ACC112 (cell line): Measurements from ENCODE around the gene GPBP1L1.

ENCODE experiments used
- H2AFZ ChIP-seq: fragments of 200-600 bp; sonication (generic); one replicate; pipeline ENCODE4 v1.6.0; 2017; ENCODE audit warnings: antibody characterized with exemption, low read length; ENCODE audit not compliant: unreplicated experiment
- H3K27ac ChIP-seq: fragments of 200-600 bp; sonication (generic); 2 replicates; pipeline ENCODE4 v1.5.1; 2014; ENCODE audit warnings: low read depth, mild to moderate bottlenecking, antibody characterized with exemption, low read length, moderate library complexity
- H3K27me3 ChIP-seq: fragments of 200-600 bp; sonication (generic); 2 replicates; pipeline ENCODE4 v1.6.1; 2014; ENCODE audit warnings: mild to moderate bottlenecking, antibody characterized with exemption, low read length, moderate library complexity, mixed read lengths; ENCODE audit not compliant: insufficient read depth
- H3K36me3 ChIP-seq: fragments of 200-600 bp; sonication (generic); 2 replicates; pipeline ENCODE4 v1.6.1; 2016; ENCODE audit warnings: mild to moderate bottlenecking, antibody characterized with exemption, low read length, moderate library complexity, mixed read lengths; ENCODE audit not compliant: insufficient read depth
- H3K4me1 ChIP-seq: fragments of 200-600 bp; sonication (generic); one replicate; pipeline ENCODE4 v1.6.1; 2016; ENCODE audit warnings: low read length, mixed read lengths; ENCODE audit not compliant: insufficient read depth, unreplicated experiment, control insufficient read depth
- H3K4me3 ChIP-seq: fragments of 200-600 bp; sonication (generic); 2 replicates; pipeline ENCODE4 v1.5.1; 2014; ENCODE audit warnings: mild to moderate bottlenecking, low read depth, low read length
- H3K79me2 ChIP-seq: fragments of 200-600 bp; sonication (generic); one replicate; pipeline ENCODE4 v1.6.0; 2016; ENCODE audit warnings: low read length; ENCODE audit not compliant: control insufficient read depth, unreplicated experiment, insufficient read depth

GPBP1L1 gene

GRCh38 chr1:45586769-45587168 lies 99.6 kb downstream of the GPBP1L1 start:
- peak overlapping the region; percentile 86 for H3K4me3 ChIP-seq
- H3K27ac ChIP-seq: peak overlapping the region; percentile 27; the same call in 1 of the 2 replicates
- H3K36me3 ChIP-seq: no peaks in the 10 kb centered on the region
- no peaks in the 10 kb centered on the region for H3K27me3 ChIP-seq
- peaks cover 72% of the 10 kb centered on the region for H3K79me2 ChIP-seq
- peaks cover 16% of the 10 kb centered on the region for H3K4me1 ChIP-seq
- no peak overlapping the region for H2AFZ ChIP-seq

- Histone ChIP-seq H3K36me3 (no peaks in the 10 kb centered on the region), H3K27ac (peak overlapping the region; percentile 85), H3K27me3 (no peaks in the 10 kb centered on the region), H3K4me3 (peak overlapping the region; percentile 86), H2AFZ (no peak overlapping the region), H3K4me1 (peaks cover 16% of the 10 kb centered on the region), H3K79me2 (peaks cover 65% of the 10 kb centered on the region)
Observed at GRCh38 chr1:45585496-45586075, 100.7 kb downstream of the GPBP1L1 start.

- Histone ChIP-seq H3K27ac (peak overlapping the region; percentile 85), H3K4me3 (peak overlapping the region; percentile 86), H3K79me2 (peaks cover 60% of the 10 kb centered on the region), H3K27me3 (no peaks in the 10 kb centered on the region), H2AFZ (no peak overlapping the region), H3K36me3 (no peaks in the 10 kb centered on the region), H3K4me1 (peaks cover 16% of the 10 kb centered on the region)
Observed at GRCh38 chr1:45585110-45585426, 101.3 kb downstream of the GPBP1L1 start.

GRCh38 chr1:45584351-45585109 lies 101.8 kb downstream of the GPBP1L1 start:
- Histone ChIP-seq H3K27me3 (no peaks in the 10 kb centered on the region), H3K4me3 (peak overlapping the region; percentile 86), H3K27ac (peak overlapping the region; percentile 85), H3K79me2 (peaks cover 55% of the 10 kb centered on the region), H3K4me1 (peaks cover 16% of the 10 kb centered on the region), H2AFZ (peak overlapping the region; percentile 76), H3K36me3 (no peaks in the 10 kb centered on the region)

- peaks cover 48% of the 10 kb centered on the region for H3K79me2 ChIP-seq
- H2AFZ ChIP-seq: peak within 1 kb of the TSS; percentile 99
- no peaks in the 10 kb centered on the region for H3K36me3 ChIP-seq
Observed at GRCh38 chr1:45583666-45584350, 102.5 kb downstream of the GPBP1L1 start, which contains the start of gene NASP. TSS of gene NASP (plus strand) at chr1:45584041. CDS start at chr1:45584147, 106 bp downstream.

GRCh38 chr1:45583264-45583665 lies 103.1 kb downstream of the GPBP1L1 start:
- Histone ChIP-seq H3K27me3 (no peaks in the 10 kb centered on the region), H3K79me2 (peaks cover 42% of the 10 kb centered on the region), H2AFZ (peak overlapping the region; percentile 99), H3K36me3 (no peaks in the 10 kb centered on the region), H3K27ac (peak overlapping the region; percentile 85), H3K4me1 (peaks cover 16% of the 10 kb centered on the region), H3K4me3 (peak overlapping the region; percentile 86)

More at GRCh38 chr1:45583666-45584350, 102.5 kb downstream of the GPBP1L1 start, which contains the start of gene NASP:
- peaks cover 16% of the 10 kb centered on the region for H3K4me1 ChIP-seq
- peak within 1 kb of the TSS; percentile 86 for H3K4me3 ChIP-seq
- no peaks in the 10 kb centered on the region for H3K27me3 ChIP-seq
- H3K27ac ChIP-seq: peak within 1 kb of the TSS; percentile 85
